HL-60 (cell line): ENCODE data around the gene EFCC1.

Experiments used
- DNase-seq, 2 experiments: peaks; one replicate each; pipeline ENCODE4 v3.0.0-alpha.2; 2010 to 2020; ENCODE audit warnings: low read depth in 1 of 2, low spot score in 1 of 2
- H3K27ac ChIP-seq: fragments of 250-450 bp; sonication (Bioruptor Pico); replicated peaks from 2 replicates; pipeline ENCODE4 v1.5.1; 2020; ENCODE audit warnings: mild to moderate bottlenecking, moderate library complexity
- H3K27me3 ChIP-seq: fragments of 250-450 bp; sonication (Bioruptor Pico); 2 replicates; pipeline ENCODE4 v1.5.1; 2021; ENCODE audit warnings: mild to moderate bottlenecking, moderate library complexity; ENCODE audit not compliant: insufficient read depth, poor library complexity, severe bottlenecking
- H3K4me3 ChIP-seq: replicated peaks from 2 replicates; pipeline ENCODE4 v1.5.1; 2011; ENCODE audit warnings: mild to moderate bottlenecking, control low read depth, low read length; ENCODE audit not compliant: insufficient read depth
- GABPA ChIP-seq: IDR thresholded peaks from 2 replicates; pipeline ENCODE4 v1.6.1; 2012; ENCODE audit warnings: low read depth
- POLR2AphosphoS5 ChIP-seq: IDR thresholded peaks from 2 replicates; pipeline ENCODE4 v1.6.1; 2012; ENCODE audit warnings: low read depth
- REST ChIP-seq: IDR thresholded peaks from 2 replicates; pipeline ENCODE4 v1.6.1; 2012; ENCODE audit warnings: low read depth; ENCODE audit not compliant: insufficient replicate concordance
- SPI1 ChIP-seq: IDR thresholded peaks from 2 replicates; pipeline ENCODE4 v1.6.1; 2012; ENCODE audit warnings: low read depth, mild to moderate bottlenecking, borderline replicate concordance
- TF ChIP-seq, protein P1 (sequence below): IDR thresholded peaks from one replicate; pipeline ENCODE4 v1.5.1; 2011; ENCODE audit warnings: low read length, control low read depth, inconsistent platforms; ENCODE audit not compliant: insufficient read depth

Gene EFCC1

DNA sequence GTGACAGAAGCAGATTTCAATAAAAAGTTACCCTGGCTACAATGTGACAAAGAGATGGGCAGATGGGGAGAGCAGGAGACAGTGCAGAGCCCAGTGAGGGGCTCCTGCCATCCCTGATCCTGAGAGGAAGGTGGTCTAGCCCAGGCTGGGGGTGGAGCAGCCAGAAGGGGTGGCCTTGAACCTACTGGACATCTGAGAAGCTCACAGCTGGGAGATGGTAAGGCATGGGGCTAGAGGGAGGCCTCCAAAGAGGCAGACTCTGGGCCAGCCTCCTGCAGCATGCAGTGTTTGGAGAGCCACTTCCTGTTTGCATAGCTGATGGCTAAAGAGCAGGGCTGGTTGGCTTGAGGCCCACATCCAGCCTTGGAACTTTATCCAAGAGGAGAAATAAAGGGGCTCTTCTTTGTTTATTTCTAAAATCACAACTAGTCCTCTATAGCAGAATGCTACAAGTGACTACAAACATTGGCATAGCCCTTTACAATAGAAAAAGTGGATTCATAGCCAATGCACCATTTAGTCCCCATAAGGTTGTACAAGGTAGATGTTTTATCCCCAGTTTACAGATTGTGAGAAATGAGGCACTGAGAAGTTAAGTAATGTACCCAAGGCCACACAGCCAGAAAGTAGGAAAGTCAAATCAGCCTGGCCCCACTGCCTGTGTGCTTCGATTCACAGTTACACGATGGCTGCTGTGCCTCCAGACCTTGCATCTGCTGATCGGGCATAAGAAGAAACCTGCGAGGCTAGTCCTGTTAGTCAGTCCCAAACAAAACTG lies 4.6 kb downstream of the EFCC1 start:
- Histone ChIP-seq H3K4me3 (no peak overlapping the region), H3K27me3 (peaks cover 25% of the 10 kb centered on the region), H3K27ac (no peak overlapping the region)
- peak in 1 of 2 experiments; percentile 38 for DNase-seq
- no peak for TF ChIP-seq POLR2AphosphoS5
- TF ChIP-seq SPI1, result peak; percentile 76

- Histone ChIP-seq H3K4me3 (no peak overlapping the region), H3K27me3 (peaks cover 15% of the 10 kb centered on the region), H3K27ac (no peak overlapping the region)
- TF ChIP-seq, protein P1, sequence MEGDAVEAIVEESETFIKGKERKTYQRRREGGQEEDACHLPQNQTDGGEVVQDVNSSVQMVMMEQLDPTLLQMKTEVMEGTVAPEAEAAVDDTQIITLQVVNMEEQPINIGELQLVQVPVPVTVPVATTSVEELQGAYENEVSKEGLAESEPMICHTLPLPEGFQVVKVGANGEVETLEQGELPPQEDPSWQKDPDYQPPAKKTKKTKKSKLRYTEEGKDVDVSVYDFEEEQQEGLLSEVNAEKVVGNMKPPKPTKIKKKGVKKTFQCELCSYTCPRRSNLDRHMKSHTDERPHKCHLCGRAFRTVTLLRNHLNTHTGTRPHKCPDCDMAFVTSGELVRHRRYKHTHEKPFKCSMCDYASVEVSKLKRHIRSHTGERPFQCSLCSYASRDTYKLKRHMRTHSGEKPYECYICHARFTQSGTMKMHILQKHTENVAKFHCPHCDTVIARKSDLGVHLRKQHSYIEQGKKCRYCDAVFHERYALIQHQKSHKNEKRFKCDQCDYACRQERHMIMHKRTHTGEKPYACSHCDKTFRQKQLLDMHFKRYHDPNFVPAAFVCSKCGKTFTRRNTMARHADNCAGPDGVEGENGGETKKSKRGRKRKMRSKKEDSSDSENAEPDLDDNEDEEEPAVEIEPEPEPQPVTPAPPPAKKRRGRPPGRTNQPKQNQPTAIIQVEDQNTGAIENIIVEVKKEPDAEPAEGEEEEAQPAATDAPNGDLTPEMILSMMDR, result no peak
- TF ChIP-seq POLR2AphosphoS5 (no peak), REST (no peak)
- DNase-seq, result no peak
These were observed 5.8 kb downstream of the EFCC1 start for GRCh38 chr3:129006864-129007263.

DNA sequence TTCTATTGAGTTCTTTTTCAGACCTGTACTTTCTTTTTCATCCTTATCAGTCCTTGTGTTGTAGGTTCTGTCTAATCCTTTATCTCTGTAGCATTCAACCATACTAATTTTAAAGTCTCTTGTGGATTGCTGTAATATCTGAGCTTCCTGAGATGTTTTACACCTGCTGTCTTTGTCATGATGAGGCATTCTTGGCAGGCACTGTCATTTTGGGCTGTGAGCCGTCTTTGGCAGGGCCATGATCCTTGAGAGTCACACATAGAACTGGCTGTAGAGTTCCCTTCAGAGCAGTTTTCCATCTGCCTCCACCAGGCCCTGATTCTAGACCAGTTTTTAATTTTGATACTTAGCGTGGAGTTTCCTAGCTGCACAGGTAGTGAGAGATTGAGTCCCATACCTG lies 6.7 kb downstream of the EFCC1 start:
- Histone ChIP-seq H3K27me3 (peaks cover 8% of the 10 kb centered on the region), H3K27ac (no peak overlapping the region), H3K4me3 (no peak overlapping the region)
- DNase-seq, result no peak
- TF ChIP-seq, protein P1, result no peak
- TF ChIP-seq SPI1 (no peak), POLR2AphosphoS5 (no peak), REST (no peak), GABPA (no peak)

DNA sequence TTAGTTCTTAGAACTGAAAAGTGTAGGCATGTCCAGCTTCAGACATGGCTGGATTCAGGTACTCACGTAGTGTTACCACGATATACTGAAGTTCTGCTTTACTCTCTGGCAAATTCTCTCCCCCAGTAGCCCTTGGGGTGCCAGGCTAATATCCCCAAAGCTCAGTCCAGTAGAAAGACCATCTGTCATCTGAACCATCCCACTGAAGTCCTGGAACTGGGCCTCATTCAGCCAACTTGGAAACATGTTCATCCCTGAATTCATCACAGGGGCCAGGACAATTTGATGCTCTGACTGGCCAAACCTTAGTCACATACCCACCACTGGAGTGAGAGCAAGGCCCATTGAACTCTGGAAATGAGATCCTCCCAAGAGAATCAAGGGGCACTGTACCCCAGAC lies 8.2 kb downstream of the EFCC1 start:
- no peak overlapping the region for H3K4me3 ChIP-seq
- no peak overlapping the region for H3K27ac ChIP-seq
- H3K27me3 ChIP-seq, result no peaks in the 10 kb centered on the region
- TF ChIP-seq, protein P1, result no peak
- TF ChIP-seq REST (no peak), SPI1 (no peak), GABPA (no peak), POLR2AphosphoS5 (no peak)
- no peak for DNase-seq
